Ovary (tissue), 3 donors: ENCODE results near the gene VPS54.

Experiments used
- CTCF ChIP-seq, 3 donors: fragments of 450-650 bp in 2 of 3; fragments of 200-600 bp in 1 of 3; IDR thresholded peaks; one replicate each; pipeline versions ENCODE4 v1.5.1 to v1.8.0; 2016 to 2022; ENCODE audit warnings: antibody characterized with exemption in 3 of 3, mild to moderate bottlenecking in 1 of 3
- POLR2A ChIP-seq: fragments of 450-650 bp; IDR thresholded peaks from one replicate; pipeline ENCODE4 v1.6.1; 2017; ENCODE audit warnings: antibody characterized with exemption, mild to moderate bottlenecking, moderate library complexity
- donor health status: DM: no; HTN: no; CAD: no.

- TF ChIP-seq CTCF (IDR thresholded peaks at IDR 0.05) (no peak), POLR2A (no peak)
These were observed 824 bp upstream of the VPS54 start for GRCh38 chr2:64019975-64020528.
